PC-9 (cell line): ENCODE results near the gene TMEM30A. TPM values are rescaled to one million over a fixed set of nuclear protein-coding genes. Genes with fewer than 3 reads are reported as not detected.

Source experiments
- BruUV-seq: library from RNA; stranded (reverse); fragments of 400-500 nt; replicated peaks from 2 replicates; lab custom pipeline; 2021; lab: Mats Ljungman, UMichigan
- CTCF ChIA-PET: fragments of 300-600 bp; sonication (Branson Sonifier 250); formaldehyde crosslinking; loops from one replicate; lab custom pipeline; 2022; ENCODE audit warnings: antibody characterized with exemption; lab: Charles Lee
- POLR2A ChIA-PET: fragments of 300-600 bp; sonication (Branson Sonifier 250); formaldehyde crosslinking; loops from one replicate; lab custom pipeline; 2022; ENCODE audit warnings: antibody characterized with exemption; ENCODE audit not compliant: unreplicated experiment; lab: Charles Lee
- DNase-seq, 2 experiments: peaks; one replicate each; pipeline versions ENCODE4 v3.0.0 to v3.0.0-alpha.2; 2015 to 2022; ENCODE audit warnings: mixed read lengths in 1 of 2
- H2AFZ ChIP-seq: fragments of 200-600 bp; sonication (generic); 2 replicates; pipeline ENCODE4 v1.8.1; 2017; ENCODE audit warnings: antibody characterized with exemption
- H3F3A ChIP-seq: fragments of 200-600 bp; sonication (generic); 2 replicates; pipeline ENCODE4 v1.8.1; 2017; ENCODE audit warnings: antibody characterized with exemption, mild to moderate bottlenecking, low read depth; ENCODE audit not compliant: insufficient read depth
- H3K27ac ChIP-seq: fragments of 200-600 bp; sonication (generic); 2 replicates; pipeline ENCODE4 v1.6.1; 2016; ENCODE audit warnings: mixed run types
- H3K27me3 ChIP-seq: fragments of 200-600 bp; sonication (generic); 2 replicates; pipeline ENCODE4 v1.6.1; 2016; ENCODE audit warnings: low read depth, mixed run types; ENCODE audit not compliant: insufficient read depth
- H3K36me3 ChIP-seq: fragments of 200-600 bp; sonication (generic); 2 replicates; pipeline ENCODE4 v1.6.1; 2016; ENCODE audit warnings: low read depth, mixed run types
- H3K4me1 ChIP-seq: fragments of 200-600 bp; sonication (generic); replicated peaks from 2 replicates; pipeline ENCODE4 v1.6.1; 2016; ENCODE audit warnings: mixed run types; ENCODE audit not compliant: insufficient read depth
- H3K4me2 ChIP-seq: fragments of 200-600 bp; sonication (generic); 2 replicates; pipeline ENCODE4 v1.6.1; 2017; ENCODE audit warnings: mixed run types
- H3K4me3 ChIP-seq: fragments of 200-600 bp; sonication (generic); 2 replicates; pipeline ENCODE4 v1.6.1; 2016; ENCODE audit warnings: mixed run types
- H3K79me2 ChIP-seq: fragments of 200-600 bp; sonication (generic); 2 replicates; pipeline ENCODE4 v1.6.1; 2017; ENCODE audit warnings: low read depth, mixed run types
- H3K9me2 ChIP-seq: fragments of 200-600 bp; sonication (generic); 2 replicates; pipeline ENCODE4 v1.8.1; 2017; ENCODE audit warnings: mild to moderate bottlenecking; ENCODE audit not compliant: insufficient read depth
- H3K9me3 ChIP-seq: fragments of 200-600 bp; sonication (generic); 2 replicates; pipeline ENCODE4 v1.8.1; 2016; ENCODE audit warnings: low read depth; ENCODE audit not compliant: insufficient read depth
- H4K20me1 ChIP-seq: fragments of 200-600 bp; sonication (generic); 2 replicates; pipeline ENCODE4 v1.8.1; 2017; ENCODE audit not compliant: insufficient read depth
- EZH2 ChIP-seq: fragments of 200-600 bp; sonication (generic); IDR thresholded peaks from 2 replicates; pipeline ENCODE4 v1.8.0; 2017; ENCODE audit warnings: antibody characterized with exemption, low read depth
- intact Hi-C: fragments of 100-400 bp; cut with micrococcal nuclease; formaldehyde crosslinking; loops from one replicate; pipeline ENCODE4 v1.10.0; 2022; ENCODE audit not compliant: unreplicated experiment
- total RNA-seq: library from RNA; stranded (reverse); gene quantifications from 2 replicates; pipeline ENCODE4 v1.2.3, GENCODE V29; 2021
- TF ChIP-seq, protein P1 (sequence below): fragments of 200-600 bp; sonication (generic); conservative IDR thresholded peaks from 2 replicates; pipeline ENCODE4 v1.6.1; 2017; ENCODE audit warnings: mixed run types, antibody characterized with exemption, mild to moderate bottlenecking, moderate library complexity

The TMEM30A gene
- total RNA-seq, 1 experiment from 2014 or later, result 122 TPM

DNA sequence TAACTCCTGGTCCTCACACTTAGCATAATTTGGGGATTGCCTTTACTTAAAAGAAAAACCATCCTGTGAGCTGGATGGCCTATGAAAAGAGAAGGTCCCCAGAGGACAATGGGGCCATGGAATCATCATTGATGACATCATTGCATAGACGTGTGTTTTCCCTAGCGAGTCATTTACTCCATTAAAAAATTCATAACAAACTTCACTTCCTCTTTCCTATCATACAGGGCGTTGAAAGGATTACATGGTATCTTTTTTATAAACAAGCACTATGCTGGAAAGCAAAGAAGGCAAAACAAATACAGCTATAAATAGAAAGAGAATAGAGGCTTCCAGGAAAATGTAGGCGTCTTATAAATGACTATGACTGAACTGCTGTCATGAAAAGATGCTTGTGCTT, 67.4 kb downstream of the TMEM30A start:
- peaks cover 4% of the 10 kb centered on the region; the same call in 1 of the 2 replicates for H3K4me1 ChIP-seq
- H3K4me3 ChIP-seq, result no peak overlapping the region
- peak in 1 of 2 experiments; percentile 48 for DNase-seq
- no peaks in the 10 kb centered on the region for H3K27me3 ChIP-seq
- no peak overlapping the region for H2AFZ ChIP-seq
- POLR2A ChIA-PET, result no interaction called here
- intact Hi-C loops, result no loop called here
- H3K27ac ChIP-seq, result no peak overlapping the region
- CTCF ChIA-PET, result no interaction called here
- TF ChIP-seq, protein P1, sequence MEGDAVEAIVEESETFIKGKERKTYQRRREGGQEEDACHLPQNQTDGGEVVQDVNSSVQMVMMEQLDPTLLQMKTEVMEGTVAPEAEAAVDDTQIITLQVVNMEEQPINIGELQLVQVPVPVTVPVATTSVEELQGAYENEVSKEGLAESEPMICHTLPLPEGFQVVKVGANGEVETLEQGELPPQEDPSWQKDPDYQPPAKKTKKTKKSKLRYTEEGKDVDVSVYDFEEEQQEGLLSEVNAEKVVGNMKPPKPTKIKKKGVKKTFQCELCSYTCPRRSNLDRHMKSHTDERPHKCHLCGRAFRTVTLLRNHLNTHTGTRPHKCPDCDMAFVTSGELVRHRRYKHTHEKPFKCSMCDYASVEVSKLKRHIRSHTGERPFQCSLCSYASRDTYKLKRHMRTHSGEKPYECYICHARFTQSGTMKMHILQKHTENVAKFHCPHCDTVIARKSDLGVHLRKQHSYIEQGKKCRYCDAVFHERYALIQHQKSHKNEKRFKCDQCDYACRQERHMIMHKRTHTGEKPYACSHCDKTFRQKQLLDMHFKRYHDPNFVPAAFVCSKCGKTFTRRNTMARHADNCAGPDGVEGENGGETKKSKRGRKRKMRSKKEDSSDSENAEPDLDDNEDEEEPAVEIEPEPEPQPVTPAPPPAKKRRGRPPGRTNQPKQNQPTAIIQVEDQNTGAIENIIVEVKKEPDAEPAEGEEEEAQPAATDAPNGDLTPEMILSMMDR, result no peak
- TF ChIP-seq EZH2, result no peak
- no peak overlapping the region for H3K4me2 ChIP-seq
- H4K20me1 ChIP-seq, result no peaks in the 10 kb centered on the region
- no peaks in the 10 kb centered on the region for H3F3A ChIP-seq
- H3K9me2 ChIP-seq, result no peaks in the 10 kb centered on the region
- H3K36me3 ChIP-seq, result no peaks in the 10 kb centered on the region
- no peaks in the 10 kb centered on the region for H3K79me2 ChIP-seq
- no TSS peak for BruUV-seq
- H3K9me3 ChIP-seq, result no peaks in the 10 kb centered on the region

DNA sequence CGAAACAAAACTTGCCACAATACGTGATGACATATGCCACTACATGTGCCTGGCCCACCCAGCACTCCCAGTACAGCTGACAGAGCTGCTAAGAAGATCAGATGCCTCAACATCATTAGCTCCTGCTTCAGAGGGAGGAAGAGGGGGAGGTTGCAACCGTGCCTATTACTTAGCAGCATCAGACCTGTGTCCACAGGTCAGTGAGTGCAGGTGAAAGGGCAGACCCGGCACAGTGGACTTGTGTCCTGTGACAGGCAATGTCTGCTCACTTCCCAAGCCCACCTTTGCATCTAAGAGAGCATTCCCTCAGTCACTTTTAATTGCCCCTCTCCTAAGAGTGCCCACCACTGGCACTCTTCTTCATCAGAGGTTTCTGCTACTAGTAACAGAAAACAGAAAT, 69.3 kb downstream of the TMEM30A start:
- ChIA-PET POLR2A (no interaction called here), CTCF (no interaction called here)
- no peak overlapping the region for H2AFZ ChIP-seq
- H3K36me3 ChIP-seq, result no peaks in the 10 kb centered on the region
- H3K27ac ChIP-seq, result no peak overlapping the region
- H3F3A ChIP-seq, result no peaks in the 10 kb centered on the region
- no peaks in the 10 kb centered on the region for H3K27me3 ChIP-seq
- H3K9me2 ChIP-seq, result no peaks in the 10 kb centered on the region
- H3K4me3 ChIP-seq, result no peak overlapping the region
- TF ChIP-seq, protein P1, result no peak
- no peak for TF ChIP-seq EZH2
- peaks cover 18% of the 10 kb centered on the region; the same call in 1 of the 2 replicates for H3K4me1 ChIP-seq
- no peaks in the 10 kb centered on the region for H3K9me3 ChIP-seq
- no peak overlapping the region for H3K4me2 ChIP-seq
- intact Hi-C loops, result no loop called here
- no peaks in the 10 kb centered on the region for H3K79me2 ChIP-seq
- H4K20me1 ChIP-seq, result no peaks in the 10 kb centered on the region
- no peak for DNase-seq
- no TSS peak for BruUV-seq

DNA sequence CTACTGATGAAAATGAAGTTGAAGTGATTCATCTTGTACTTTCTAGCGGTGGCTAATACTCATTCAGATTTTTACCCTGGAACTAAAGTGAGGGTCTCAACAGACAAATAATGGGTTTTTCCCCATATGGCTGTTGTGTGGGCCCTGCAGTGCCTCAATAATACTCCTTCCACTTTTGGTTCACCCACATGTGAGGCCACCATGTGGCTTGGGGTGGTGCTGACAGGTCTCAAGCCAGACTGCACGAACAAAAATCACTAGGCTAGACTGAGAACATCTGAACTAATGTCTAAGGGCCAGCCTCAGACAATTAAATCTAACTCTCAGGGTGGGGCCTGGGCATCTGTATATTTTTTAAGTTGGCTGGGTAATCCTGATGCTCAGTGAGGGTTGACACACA, 70.9 kb downstream of the TMEM30A start:
- TF ChIP-seq, protein P1, result no peak
- no peak for TF ChIP-seq EZH2
- Histone ChIP-seq H3K4me3 (no peak overlapping the region), H3K36me3 (no peaks in the 10 kb centered on the region), H3K27ac (no peak overlapping the region), H3K4me2 (no peak overlapping the region), H3K27me3 (no peaks in the 10 kb centered on the region), H3K9me2 (no peaks in the 10 kb centered on the region), H3K9me3 (no peaks in the 10 kb centered on the region), H4K20me1 (no peaks in the 10 kb centered on the region), H3F3A (no peaks in the 10 kb centered on the region), H2AFZ (no peak overlapping the region), H3K4me1 (peaks cover 18% of the 10 kb centered on the region; the same call in 1 of the 2 replicates), H3K79me2 (no peaks in the 10 kb centered on the region)
- CTCF ChIA-PET, result no interaction called here
- BruUV-seq, result no TSS peak
- no peak for DNase-seq
- intact Hi-C loops, result no loop called here
- POLR2A ChIA-PET, result no interaction called here
